G401 (cell line): ENCODE results near the gene RMI2. TPM values are rescaled to one million over a fixed set of nuclear protein-coding genes. Genes with fewer than 3 reads are reported as not detected.
"Not testable (repeated sequence)": the region's sequence is repeated elsewhere in the genome, so short reads cannot be mapped to it uniquely, and the experiment has no call there.

ENCODE experiments used
- DNase-seq: peaks from one replicate; pipeline ENCODE4 v3.0.0-alpha.2; 2015; ENCODE audit warnings: low spot score
- in situ Hi-C: cut with HindIII; loops from 2 replicates; pipeline ENCODE4 v1.10.0; 2016; ENCODE audit warnings: low sequenced_read_pairs, mixed read lengths
- total RNA-seq: library from RNA; depleted of rRNA; stranded (reverse); fragments of >200 nt; shearing (Covaris generic); gene quantifications from 2 replicates; pipeline ENCODE4 v1.2.3, GENCODE V29; 2014; rRNA removed

Gene RMI2
- 63.3 and 67.3 TPM in 2 replicates for total RNA-seq

DNA sequence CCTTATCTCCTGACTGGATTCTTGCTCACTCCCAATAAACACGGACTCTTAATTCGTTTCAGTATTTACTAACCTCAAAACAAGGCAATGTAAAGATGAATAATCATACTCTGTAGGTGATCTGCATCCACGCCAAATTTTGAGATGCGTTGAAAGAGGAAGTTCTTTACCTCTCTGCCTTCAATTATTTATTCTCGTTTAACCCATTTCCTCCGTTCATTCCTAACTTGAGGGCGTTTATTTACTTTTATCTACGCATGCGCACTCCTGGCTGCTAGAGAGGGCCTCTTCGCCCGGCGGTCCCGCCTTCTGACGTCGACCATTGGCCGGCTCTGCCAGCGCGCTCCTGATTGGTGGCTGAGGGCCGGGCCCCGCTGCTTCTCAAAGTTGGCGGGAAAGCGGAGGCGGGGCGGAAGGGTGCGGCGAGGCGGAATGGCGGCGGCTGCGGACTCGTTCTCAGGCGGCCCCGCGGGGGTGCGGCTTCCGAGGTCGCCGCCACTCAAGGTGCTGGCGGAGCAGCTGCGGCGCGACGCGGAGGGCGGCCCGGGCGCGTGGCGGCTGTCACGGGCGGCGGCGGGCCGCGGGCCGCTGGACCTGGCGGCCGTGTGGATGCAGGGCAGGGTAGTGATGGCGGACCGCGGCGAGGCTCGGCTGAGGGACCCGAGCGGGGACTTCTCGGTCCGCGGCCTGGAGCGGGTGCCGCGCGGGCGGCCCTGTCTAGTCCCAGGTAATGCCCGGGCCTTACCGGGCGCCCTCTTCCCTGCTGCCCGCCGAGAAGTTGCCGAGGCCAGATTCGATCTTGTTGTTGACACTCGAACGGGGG, at the start of gene RMI2:
Gene RMI2, plus strand, starts transcription at position 420 of the 823 bp plus-strand sequence. Its CDS starts 13 bp downstream, at position 433.
- in situ Hi-C loops: no loop called here
- DNase-seq: peak; percentile 96

DNA sequence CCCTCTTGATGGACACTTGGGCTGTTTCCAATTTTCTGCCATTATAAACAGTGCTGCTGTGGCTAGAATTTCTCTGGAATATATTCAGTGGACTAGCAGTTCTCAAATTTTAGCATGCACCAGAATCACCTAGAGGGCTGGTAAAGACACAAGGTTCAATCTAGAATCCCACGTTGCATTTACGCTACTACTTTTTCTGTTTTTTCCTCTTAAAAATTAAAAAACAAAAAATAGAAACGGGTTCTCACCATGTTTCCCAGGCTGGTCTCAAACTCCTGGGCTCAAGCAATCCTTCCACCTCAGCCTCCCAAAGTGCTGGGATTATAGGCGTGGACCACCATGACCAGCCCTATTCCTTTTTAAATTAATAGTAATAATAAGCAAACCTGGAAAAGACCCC, 49.6 kb upstream of the RMI2 start:
- no peak for DNase-seq
- in situ Hi-C loops: no loop called here

DNA sequence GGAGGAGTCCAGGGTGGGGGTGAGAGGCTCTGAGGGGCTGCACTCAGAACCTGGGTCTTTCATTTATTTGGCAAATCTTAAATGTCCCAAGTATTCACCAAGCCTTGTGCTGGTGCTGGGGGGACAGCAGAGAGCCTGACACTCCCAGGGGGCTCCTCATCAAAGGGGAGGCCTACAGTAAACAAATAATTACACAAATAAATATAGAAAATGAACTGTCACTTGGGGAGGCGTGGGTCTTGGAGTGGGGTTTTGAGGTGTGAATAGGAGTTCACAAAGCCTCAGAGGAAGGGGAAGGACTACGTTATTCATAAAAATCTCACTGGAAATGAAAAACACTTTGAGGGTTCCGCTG, 48.9 kb upstream of the RMI2 start:
- in situ Hi-C loops: no loop called here
- DNase-seq: no peak

DNA sequence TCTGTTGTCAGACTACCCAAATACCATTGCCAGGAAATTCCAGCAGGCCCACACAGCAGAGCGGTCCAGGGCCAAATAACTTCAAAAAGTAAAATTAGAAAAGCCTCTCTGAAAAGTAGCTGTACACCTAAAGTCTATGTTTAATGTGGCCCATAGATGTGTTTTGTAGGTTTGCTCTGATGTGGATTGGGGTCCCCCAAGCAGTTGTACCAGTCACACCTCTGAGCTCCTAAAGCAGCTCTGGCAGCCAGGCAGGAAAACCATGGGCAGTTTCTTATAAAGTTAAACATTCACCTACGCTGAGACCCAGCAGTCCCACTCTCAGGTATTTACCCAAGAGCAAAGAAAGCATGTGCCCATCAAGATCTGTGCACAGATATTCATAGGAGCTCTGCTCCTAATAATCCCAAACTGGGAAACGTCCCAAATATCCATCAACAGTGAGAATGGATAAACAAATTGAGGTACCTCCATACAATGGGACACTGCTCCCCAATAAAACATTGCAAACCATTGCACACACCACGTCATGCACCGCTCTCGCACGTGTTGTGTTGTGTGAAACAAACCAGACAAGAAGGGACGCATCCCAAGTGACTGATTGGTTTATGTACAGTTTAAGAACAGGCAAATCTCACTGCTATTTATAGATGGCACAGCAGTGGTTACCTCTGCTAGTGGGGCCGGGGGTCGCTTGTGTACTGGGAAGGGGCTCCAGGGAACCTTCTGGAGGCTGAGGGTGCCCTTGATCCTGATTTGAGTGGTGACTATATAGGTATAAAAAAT, 48.4 kb upstream of the RMI2 start:
- in situ Hi-C loops: no loop called here
- no peak for DNase-seq

DNA sequence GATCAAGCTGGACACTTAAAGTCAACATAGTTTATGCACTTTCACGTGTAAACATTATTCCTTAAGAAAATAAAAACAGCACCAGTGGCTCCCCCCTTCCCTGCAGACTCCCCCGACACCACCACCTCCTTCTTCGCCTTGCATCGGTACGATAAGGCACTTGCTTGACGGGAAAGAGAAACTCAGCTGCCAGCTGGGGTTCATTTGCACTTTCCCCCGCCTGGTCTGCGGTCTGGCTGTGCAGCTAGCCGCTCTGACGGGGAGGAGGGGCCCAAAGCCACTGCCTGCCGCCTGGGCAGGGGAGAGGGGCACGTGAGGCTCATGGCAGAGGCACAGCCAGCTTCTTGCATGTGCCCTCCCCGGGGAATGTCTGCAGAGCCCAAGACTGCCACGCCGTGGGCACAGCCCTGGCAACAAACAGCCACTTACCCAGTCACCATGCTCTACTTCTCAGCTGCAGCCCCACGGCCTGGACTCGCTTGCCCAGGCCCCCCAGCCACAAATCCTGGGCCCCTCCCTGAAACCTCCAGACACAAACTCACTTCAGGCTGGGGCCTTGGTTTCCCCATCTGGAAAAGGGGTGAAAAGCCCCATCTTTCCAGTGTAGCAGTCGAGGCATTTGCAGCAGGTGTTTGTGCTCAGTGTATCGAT, 47.6 kb upstream of the RMI2 start:
- in situ Hi-C loops: no loop called here
- DNase-seq: peak; percentile 35

DNA sequence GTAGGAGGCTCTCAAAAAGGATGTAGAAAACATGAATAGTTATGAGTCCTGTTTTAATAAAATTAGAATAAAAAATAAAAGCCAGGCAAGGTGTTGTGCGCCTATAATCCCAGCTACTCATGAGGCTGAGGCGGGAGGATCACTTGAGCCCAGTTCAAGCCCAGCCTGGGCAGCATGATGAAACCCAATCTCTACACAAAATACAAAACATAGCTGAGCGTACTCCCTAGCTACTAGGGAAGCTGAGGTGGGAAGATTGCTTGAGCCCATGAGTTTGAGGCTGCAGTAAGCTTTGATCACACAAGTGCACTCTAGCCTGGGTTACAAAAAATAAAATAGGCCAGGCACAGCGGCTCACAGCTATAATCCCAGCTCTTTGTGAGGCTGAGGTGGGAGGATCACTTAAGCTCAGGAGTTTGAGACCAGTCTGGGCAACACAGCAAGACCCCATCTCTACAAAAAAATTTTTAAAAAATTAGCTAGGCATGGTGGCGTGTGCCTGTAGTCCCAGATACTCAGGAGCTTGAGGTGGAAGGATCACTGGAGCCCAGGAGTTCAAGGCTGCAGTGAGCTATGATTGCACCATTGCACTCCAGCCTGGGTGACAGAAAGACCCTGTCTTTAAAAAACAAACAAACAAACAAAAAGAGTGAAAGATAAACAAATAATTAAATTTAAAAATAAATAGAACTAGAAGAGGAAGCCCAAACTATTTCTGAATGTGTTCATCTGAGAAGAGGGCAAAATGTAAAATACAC, 46.9 kb upstream of the RMI2 start:
- in situ Hi-C loops: no loop called here

DNA sequence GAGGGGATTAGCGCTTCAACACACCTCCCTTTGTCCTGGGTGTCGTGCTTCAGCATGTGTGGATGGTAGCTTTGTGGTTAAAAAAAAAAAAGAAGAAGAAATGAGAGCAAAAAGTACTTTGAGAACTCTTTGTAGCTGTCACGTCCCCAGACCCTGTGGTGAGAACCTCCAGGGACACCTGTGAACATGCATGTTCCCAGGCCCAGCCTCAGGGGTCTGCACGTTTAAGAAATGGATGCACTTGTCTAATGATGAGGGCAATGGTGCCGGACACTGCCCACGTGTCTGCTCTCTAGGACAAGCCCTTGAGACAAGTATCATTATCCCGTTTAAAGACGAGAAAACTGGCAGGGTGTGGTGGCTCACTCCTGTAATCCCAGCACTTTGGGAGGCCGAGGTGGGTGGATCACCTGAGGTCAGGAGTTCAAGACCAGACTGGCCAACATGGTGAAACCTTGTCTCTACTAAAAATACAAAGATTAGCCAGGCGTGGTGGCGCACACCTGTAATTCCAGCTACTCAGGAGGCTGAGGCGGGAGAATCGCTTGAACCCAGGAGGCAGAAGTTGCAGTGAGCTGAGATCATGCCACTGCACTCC, 46.2 kb upstream of the RMI2 start:
- in situ Hi-C loops, DNase-seq: not testable (repeated sequence)

More for the DNA sequence above, 46.9 kb upstream of the RMI2 start:
- no peak for DNase-seq

DNA sequence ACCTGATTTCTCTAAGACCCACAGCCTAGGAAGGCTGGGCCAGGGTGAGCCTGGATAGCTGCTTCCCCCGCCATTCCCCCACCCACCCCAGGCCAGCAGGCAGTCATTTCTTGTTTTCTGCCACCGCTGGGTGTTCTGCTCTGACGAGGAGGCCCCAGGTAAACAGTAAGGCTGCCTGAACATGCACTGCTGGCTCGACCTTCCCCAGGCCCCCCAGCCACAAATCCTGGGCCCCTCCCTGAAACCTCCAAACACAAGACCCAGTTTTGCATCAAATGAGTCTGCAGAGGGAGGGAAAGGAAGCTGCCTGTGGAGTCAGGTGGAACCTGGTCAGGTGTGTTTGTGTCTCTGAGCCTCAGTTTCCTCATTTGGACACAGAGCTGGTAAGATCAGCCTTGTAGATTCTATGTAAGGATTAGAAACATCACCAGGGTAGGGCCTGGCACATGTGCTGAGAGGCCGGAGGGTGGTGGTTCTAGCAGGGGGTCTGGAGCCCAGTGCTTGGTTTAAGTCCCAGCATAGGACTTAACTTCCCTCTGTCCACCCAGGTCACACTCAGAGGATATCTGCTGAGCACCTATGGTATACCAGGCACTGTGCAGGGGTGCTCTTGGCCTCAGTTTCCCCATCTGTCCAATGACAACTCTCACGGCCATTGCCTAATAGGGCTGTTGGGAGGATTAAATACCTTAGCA, 45.2 kb upstream of the RMI2 start:
- in situ Hi-C loops: no loop called here

DNA sequence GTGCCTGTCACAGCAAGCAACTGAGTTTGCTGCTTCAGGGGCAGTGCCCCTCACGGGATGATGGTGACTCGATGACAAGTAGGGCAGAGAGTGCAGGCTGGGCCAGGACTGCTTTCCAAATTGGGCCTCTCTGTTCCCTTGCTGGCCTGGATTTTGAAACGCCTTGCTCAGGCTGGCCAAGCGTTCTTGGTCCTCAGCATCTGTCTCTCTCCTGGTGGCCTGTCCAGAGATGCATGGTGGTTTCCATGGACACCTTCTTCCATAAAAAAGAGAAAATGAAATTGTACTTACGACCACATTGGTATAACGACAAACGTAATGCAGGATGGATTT, 44.7 kb upstream of the RMI2 start:
- DNase-seq: no peak
- in situ Hi-C loops: no loop called here

More for the DNA sequence above, 45.2 kb upstream of the RMI2 start:
- no peak for DNase-seq

DNA sequence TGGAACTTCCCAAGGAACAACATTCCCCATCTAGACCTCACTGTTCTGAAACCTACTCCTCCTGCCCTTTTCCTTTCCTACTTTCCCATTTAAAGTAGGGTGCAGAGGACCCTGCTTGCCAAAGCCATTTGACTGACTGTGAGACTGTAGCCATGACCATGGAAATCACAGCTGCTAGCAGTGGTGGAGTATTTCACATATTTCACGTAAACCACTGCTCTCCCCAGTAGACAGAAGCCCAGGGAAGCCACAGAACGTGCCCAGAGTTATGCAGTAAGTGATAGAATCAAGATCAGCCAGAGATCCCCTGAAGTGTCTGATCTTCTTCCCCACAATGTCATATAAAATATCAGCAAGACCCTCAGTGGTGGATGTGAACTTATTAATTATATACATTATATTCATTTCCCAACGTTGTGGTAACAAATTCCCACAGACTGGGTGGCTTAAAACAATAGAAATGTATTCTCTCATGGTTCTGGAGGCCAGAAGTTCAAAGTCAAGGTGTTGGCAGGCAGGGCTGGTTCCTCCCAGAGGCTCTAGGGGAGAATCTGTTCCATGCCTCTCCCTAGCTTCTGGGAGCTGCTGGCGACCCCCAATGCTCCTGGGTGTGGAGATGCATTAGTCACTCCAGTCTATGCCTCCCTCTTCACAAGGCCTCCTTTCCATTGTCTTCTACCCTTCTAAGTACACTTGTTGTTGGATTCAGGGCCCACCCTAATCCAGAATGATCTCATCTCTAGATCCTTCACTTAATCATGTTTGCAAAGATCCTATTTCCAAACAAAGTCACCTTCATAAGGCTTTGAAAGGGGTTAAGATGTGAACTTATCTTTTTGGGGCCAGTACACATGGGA, 43.4 kb upstream of the RMI2 start:
- in situ Hi-C loops: no loop called here
- DNase-seq: no peak

DNA sequence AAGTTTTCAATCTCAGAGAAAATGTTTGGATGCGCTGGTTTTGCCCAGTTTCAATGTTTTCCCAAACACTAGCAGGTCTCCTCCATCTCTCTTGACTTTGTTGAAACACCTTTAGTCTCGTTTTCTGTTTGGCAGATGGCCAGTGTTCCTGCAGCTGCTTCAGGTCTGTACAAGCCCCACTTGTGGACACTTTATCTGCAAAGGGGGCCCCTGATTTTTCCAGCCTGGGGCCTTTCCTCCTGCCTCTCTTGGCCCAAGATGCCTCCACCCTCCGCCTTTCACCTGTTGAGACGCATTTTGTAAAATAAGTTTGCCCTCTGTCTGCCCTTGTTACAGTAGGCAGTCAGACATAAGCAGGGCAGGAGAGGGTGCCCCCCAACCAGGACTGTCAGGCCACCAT, 42.3 kb upstream of the RMI2 start:
- in situ Hi-C loops: no loop called here
- DNase-seq: no peak

DNA sequence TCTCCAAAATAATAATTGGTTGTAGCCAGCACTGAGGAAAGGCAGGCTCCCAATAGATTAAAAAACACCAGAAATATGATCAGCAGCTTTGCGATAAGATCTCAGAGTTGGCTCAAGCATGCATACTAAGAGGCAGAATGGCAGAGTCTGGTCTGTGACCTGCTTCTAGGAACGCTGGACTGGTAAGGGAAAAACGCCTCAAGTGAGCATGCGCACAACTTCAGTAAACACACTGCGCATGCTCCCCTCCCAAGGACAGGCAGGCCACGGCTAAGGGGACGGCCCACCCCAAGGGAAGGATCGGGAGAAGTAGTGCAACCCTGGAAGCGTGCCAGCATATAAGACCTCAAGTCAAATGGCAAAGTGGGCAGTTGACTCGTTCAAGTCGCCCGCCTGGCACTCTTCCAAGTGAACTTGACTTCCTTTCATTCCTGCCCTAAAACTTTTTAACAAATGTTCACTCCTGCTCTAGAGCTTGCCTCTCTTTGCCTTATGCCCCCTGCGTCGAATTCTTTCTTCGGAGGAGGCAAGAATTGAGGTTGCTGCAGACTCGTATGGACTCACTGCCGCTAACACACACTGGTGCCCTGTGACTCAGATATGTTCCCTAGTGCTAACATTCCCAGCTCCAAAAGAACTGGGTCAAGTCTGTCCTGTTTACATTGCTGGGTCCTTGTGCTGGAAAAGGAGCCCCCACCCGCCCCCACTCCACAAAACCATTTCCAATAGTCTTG, 41.7 kb upstream of the RMI2 start:
- in situ Hi-C loops: no loop called here
- DNase-seq: no peak

DNA sequence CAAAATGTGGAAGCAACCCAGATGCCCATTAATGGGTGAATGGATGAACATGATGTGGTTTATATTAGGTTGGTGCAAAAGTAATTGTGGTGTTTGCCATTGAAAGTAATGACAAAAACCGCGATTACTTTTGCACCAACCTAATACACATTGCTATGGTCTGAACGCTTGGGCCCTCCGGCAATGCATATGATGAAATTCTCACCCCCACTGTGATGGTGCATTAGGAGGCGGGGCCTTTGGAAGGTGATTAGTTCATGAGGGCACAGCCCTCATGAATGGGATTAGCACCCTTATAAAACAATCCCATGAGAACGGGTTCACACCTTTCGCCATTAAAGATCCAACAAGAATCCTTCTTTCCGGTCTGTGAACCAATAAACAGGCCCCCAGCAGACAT, 38.9 kb upstream of the RMI2 start:
- in situ Hi-C loops: no loop called here
- DNase-seq: no peak

DNA sequence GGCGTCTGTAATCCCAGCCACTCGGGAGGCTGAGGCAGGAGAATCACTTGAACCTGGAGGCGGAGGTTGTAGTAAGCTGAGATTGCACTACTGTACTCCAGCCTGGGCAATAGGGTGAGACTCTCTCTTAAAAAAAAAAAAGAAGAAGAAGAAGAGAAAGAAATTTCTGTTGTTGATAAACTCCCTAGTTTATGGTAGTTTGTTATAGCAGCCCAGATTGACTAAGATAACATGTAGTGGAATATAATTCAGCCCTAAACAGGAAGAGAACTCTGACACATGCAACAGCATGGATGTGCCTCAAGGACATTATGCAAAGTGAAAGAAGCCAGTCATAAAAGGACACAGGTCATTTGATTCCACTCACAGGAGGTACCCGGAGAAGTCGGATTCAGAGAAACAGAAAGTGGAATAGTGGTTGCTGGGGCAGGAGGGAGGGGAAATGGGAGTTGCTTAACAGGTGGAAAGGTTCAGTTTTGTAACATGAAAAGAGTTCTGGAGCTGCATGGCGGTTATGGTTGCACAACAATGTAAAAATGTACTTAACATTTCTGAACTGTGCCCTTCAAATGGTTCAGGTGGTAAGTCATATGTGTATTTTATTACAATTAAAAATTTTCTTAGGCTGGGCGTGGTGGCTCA, 38.1 kb upstream of the RMI2 start:
- DNase-seq: no peak
- in situ Hi-C loops: no loop called here

DNA sequence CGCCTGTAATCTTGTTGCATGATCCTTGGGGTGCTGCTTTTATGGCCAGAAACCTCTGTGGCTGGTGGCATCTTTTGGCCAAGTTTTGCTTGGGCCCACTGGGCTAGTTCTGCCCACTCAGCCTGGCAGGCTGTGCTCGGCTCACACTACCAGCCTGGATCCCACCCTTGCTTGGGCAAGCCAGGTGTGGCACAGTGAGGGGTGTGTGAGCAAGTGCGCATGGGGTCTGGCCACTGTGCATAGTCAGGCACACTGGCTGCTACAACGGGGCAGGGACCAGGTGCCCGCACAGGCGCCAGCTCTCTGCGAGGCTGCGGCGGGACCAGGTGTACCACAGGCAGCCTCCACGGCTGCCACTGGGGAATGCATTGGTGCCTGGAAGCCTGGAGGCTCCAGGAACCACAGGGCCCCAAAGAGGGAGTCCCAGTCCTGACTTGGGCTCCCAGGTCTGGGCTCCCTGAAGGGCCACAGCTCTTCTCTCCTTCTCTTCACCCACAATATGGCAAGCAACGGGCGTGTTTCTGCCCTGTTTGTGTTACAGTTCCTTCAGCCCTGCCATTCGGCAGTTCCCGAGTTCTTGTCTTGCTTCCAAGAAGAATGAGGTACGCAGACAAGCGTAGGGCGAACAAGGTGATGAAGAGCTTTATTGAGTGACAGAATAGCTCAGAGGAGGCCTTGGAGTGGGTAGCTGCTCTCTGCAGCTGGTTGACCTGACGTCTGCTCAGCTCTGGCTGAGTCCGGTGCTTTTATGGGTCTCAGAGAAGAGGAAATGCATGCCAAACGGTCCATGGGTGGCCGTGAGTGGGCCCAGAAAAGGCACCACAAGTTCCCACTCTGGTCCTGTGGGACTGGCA, 37.4 kb upstream of the RMI2 start:
- in situ Hi-C loops: no loop called here
- DNase-seq: no peak
